GM21381 (cell line): Measurements from ENCODE around the gene MTFR2.

Experiments
- ATAC-seq: cut with Tn5 transposase; IDR thresholded peaks from one replicate; pipeline ENCODE4 v1.9.1; 2021; ENCODE audit warnings: mild to moderate bottlenecking, moderate library complexity; ENCODE audit not compliant: unreplicated experiment

Gene MTFR2

DNA sequence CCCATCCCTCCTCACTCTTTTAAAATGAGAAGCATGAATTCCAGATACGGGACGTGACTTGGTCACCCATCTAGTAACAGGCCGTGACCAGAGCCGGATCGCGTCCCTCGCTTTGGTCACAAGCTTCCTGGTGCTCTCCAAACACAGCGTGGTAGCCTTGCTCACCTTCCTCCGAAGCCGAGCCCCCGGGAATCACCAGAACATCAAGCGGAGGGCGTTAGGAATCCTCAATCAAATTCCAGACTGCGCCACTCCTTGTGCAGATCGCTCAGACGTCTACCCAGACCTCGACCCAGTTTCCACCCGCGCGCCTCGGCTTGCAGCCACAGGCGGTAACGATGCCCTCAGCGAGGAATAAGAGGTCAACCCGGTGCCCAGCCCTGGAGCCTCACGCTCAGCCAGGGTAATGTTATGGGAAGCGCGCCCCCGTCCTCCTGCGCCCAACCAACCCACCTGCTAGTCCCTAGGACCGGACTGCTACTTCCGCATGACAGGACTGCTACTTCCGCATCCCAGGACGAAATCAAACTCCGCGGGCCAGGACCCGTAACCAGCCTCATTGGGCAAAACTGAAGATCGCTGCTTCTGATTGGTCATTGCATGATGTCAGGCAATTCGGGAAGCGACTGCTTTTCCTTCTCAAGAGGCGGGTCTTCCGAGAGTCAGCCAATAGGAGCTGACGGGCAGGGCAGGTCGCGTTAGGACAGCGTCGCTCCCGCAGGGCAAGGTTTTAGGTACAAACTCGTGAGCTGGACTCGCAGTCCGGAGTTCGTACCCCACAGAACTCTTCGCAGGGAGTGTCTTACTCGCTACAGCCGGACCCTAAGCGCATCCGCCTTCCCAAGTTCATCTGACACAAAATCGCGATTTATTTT, at the start of gene MTFR2:
MTFR2 (minus strand) TSS at position 501 of the 875 bp plus-strand sequence. CDS start 1,212 bp downstream, outside the sequence.
- peak; percentile 98 for ATAC-seq

DNA sequence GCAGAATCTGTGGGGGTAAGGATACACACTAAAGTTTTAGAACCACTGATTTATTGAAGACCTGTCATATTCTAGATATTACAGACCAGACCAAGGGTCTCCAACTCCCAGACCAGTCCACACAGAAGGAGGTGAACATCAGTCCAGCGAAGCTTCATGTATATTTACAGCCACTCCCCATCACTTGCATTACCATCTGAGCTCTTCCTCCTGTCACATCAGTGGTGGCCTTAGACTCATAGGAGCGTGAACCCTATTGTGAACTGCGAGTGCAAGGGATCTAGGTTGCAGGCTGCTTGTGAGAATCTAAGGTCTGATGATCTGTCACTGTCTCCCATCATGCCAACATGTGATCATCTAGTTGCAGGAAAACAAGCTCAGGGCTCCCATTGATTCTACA, 44.5 kb upstream of the MTFR2 start:
- no peak for ATAC-seq

DNA sequence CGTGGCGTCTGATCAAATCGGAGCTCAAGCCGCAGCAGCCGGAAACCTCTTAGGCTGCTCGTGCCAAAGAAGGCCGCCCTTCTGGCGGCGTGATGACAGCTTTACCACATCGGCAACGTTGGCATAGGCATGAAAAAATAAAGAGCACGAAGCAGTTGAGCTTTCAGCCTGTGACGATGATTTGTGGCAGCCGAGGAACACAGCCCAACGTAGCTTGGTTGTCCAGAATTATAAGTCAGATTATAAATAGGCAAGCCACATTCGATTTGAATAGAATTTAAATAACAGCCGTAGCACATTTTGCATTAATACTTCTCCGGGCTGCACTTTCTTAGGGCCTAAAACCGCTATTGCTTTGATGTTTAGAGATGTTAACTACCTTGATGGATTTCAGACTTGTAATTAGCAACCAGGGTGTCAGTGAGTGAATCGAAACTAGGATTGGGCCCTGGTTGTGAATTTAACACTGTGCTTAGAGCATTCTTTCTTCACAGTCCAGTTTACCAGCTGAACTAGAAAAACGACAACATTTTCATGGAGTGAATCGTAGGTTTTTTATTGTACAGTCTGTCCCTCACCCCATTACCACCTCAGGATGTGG, 40.4 kb upstream of the MTFR2 start:
- ATAC-seq, result peak; percentile 24

DNA sequence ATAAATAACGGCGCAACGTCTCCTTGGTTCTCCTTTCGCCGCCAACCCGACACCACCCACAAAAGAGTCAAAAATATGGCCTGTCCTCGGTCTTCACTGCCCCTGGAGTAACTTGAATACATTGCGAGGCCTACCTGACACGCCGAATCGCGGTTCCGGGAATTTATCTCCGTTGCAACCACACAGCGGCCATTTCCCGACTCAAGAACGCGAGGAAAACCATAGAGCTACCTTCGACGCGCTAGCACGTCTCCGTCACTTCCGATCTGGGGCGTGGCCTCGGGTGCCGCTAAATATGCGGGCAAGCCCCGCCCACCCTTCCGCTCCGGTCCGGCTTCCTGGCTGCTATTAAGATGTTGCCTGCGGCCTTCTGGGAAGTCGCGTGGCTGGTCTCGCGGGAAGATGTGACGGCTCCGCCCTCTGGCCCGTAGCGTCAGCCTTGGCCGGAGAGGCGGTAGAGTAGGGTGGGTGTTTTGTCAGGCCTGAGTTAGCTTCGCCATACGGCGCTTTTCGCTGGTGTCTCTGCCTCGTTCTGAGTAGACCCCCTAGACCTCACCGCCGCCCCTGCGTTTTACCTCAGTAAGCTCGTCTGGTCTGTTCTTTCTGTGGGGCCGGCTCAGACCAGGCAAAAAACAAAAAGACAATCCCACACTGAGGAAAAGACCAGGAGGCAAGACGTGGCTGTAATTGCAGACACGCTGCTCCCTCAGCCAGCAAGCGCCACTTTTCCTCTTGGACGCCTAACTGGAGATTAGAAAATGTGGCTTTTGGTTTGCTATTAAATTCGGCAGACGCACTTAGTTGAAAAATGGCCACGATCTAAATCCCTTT, 39.7 kb upstream of the MTFR2 start, which contains the start of gene BCLAF1:
BCLAF1 (minus strand) TSS at position 268 of the 831 bp plus-strand sequence. CDS start 9,980 bp downstream, outside the sequence.
- peak; percentile 87 for ATAC-seq

DNA sequence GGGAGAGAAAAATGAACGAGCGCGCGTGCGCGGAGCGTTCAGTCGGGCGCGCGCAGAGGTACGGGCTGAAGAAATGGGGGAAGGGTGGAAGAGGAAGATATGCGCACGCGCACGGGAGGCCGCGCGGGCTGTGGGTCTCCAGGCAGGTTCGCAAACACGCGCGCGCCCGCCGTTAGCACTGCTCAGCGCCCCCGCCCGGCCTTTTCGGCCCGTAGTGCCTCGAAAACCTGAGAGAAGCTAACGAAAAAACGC, 39.1 kb upstream of the MTFR2 start:
- peak; percentile 44 for ATAC-seq

DNA sequence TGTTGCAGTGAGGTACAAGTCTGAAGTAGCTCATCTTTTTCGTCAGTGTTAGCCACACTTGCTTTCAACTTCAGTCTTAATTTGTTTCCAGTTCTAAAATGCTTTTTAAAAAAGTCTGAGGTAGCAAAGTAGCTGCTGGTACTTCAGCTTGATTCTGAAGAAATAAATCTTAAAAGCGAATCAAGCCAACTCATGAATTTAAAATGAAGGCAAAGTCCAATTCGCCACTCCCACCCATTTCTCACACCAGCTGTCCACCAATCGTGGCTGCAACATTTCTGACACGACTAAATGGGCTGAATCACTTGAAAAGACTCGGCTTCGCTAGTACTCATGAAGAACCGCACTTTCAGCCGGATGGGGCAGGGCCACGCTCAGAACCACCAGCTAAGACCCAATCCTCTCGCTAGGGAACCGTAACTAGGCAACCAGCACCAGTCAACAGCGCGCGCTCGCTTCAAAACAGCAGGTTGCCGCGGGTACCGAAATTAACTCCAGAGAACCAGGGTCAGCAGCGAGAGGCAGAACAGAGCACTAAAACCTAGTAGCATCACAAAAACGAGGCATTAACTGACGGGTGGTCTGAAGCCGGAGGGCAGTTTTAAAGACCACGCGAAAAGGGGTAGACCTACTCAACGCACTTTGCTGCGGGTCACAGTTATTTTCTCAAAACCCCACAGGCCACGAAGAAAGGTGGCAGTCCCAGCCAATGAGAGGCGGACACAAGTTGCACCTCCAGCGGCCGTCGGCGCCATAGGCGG, 38.6 kb upstream of the MTFR2 start:
- ATAC-seq, result peak; percentile 34

DNA sequence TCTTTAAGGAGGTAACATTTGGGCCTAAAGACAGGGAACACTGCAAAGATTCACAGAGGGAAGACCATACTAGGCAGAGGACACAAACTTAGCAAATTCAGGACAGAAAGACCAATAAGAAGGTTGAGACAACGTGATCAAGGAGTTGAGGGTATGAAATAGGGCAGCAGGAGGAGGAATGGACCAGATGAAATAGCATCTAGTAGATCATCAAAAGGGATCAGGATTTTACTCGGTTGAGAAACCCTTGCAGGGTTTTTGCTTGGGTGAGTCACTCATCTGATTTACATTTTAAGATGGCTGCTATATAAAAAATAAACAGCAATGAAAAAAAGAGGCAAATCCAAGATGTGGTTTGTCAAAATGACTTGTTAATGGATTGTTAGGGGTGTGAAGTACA, 34.8 kb upstream of the MTFR2 start:
- ATAC-seq, result no peak

DNA sequence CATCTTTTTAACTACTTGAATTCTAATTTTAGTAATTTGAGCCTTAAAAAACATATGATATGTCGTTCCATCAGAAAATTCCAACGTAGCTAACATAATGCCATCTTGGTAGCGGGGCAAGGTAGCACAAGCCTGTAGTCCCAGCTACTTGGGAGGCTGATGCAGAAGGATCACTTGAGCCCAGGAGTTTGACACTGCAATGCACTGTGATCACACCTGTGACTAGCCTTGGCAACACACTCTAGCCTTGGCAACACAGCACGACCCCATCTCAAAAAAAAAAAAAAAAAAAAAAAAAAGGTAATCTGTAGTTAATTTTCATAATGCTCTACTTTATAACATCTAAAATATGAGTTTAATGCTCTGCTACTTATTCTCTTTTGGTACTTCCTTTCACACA, 32.8 kb upstream of the MTFR2 start:
- no peak for ATAC-seq

DNA sequence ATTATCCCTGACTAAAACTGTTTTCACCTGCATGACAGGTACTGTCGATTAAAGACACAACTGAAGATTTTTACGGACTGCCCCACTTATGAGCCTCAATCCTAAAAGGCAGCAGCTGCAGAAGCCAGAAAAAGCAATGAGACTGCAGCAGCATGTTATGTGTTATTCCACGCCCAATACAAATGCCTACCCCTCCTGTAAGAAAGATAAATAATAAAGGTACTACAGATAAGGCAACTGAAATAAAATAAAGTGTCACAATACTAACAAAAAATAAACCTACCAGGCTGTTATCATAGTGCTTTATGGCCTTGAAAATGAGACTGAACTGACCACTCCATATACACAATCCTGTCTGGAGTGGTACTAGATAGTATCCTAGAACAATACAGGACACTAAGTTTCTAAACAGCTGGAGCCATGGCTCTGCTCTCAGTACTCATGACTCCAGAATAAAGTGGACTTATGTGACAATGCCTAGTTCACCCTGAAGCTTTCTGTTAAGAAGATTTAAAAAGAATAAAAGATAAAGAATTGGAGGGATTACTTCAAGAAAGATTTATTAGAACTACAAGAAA, 30.0 kb upstream of the MTFR2 start:
- ATAC-seq, result no peak

DNA sequence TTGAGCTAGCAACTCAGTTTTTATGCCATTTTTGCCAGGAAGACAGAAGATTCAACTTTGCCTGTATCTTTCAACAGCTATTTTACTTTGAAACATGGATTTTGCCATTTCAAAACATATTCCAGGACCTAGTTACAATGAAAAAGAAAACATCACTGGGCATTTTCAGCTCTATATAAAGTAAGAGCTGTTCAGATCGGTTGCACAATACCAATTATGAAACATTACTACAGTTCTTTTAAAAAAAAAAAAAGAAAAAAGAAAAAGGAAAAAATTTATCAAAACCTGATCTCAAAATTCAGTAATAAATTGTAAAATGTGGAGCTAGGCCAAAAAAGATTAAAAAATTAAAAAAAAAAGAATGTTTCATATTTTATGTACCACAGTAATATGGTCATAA, 24.0 kb upstream of the MTFR2 start:
- ATAC-seq, result no peak

DNA sequence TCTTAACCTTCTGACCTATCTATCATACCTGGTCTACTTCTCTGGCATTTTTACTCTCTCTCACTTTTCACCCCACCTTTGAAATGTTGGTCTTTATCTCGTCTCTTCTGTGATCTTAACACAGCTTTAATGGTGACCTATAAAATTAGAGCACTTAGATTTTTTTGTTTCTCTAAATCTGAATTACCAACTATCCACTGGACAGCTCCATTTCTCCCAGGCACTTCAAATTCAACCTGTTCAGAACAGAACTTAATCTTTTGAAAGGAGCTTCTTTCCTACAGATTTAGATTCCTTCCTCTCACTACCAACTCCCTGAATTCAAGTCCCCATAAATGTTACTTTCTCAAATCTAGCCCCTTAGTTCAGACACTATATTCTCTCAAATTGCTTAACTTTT, 15.0 kb upstream of the MTFR2 start:
- no peak for ATAC-seq

DNA sequence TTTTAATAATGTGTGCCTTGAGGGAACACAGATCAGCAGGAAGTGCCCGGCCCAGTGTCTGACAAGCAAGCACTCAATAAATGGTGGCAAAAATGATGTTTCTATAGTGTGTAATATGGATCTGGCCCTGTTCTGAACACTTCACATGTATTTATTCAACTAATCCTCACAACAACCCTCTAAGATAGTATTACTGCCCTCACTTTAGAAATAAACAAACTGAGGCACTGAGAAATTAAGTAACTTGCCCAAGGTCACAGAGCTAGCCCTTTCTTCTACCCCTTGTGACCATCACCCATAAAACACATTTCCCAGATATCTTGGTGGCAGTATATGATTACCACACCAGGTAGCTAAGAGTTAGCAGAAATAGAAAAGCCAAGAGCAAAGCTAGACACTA, 12.8 kb upstream of the MTFR2 start:
- ATAC-seq, result no peak

DNA sequence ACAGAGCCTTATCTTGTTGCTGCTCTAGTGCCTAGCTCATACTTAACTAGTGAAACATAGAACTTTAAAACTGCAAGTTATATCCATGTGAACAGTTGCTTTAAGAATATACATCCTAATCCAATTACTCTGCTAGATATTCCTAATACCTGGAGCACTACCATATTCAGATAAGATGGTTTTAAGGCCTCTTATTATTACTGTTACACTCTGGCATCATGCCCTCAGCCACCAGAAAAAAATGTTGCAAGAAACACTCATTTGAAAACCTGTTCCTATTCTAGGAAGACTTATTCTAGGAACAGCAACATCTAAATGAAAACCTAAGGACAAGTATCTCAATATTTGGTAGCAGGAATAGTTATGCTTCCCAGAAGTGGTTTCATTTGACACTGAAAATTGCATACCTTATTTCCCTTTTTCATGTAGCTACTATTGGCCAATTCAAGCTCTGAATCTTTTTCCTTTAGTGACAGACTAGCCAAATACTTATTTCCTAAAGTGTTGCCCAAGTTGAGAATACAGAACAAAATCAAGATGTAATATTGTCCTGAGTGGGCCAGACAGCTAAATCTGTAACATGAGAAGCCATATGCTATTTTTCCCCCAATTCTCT, 4.8 kb upstream of the MTFR2 start:
- no peak for ATAC-seq

DNA sequence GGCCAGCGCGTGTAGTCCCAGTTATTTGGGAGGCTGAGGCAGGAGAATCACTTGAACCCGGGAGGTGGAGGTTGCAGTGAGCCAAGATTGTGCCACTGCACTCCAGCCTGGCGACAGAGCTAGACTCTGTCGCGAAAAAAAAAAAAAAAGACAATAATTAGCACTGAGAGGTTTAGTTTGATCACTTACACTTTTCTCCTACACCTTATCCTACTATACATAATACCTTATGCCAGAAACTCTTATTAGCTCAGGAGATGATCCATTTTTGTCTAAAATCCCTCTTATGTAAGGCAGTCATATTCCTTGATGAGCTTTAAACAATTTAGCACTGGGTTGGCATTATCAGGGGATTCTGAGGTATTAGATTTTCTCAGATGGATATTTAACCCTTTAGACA, 3.6 kb upstream of the MTFR2 start:
- no peak for ATAC-seq

DNA sequence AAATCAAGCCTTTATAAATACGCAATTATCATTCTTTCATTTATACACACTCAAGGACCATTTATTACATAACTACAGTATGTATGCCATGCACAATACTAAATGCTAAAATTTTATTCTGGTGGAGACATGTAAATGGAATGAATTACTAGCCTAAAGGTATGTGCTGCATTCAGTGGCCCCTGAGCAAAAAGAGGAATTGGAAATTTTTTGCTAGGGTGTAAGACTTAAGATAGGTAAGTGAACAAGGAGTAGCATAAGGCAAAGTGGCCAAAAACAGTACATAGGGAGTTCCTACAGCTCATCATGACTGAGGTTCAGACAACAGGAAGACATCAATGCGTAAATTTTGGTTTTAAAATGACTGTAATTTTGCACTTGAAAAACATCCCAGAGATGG, 2.3 kb upstream of the MTFR2 start:
- ATAC-seq, result no peak

DNA sequence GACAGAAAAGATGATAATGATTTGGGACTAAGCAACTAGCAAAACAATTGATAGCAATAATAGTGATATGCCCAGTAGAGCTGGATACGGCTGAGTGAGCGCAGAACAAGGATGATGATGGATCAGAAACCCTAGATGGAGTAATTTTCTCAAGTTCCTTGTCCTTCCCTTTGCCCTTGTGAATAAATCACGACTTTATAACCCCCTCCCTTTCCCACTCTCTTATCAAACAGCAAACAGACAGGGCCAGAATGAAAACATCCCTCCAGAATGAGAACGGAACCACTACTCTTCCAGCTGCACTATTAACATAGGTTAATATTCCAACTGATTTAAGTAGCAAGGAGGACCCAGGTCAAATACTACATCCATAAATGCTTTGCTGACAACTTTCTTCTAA, 1.3 kb upstream of the MTFR2 start:
- no peak for ATAC-seq

DNA sequence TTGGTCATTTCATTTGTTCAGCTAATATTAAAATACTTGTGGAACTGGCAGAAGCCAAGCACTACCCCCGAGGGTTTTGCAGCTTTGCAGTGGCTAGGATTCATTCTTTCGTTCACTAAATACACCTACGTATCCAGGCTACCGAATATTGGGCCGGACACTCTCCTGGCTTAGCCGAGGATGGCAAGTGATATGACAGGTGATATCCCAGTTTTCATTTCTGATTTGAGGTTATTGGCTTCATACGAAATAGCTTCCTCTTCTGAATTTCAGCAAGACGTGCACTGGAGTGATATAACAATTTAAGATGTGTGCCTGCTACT, 536 bp upstream of the MTFR2 start:
- peak; percentile 5 for ATAC-seq

DNA sequence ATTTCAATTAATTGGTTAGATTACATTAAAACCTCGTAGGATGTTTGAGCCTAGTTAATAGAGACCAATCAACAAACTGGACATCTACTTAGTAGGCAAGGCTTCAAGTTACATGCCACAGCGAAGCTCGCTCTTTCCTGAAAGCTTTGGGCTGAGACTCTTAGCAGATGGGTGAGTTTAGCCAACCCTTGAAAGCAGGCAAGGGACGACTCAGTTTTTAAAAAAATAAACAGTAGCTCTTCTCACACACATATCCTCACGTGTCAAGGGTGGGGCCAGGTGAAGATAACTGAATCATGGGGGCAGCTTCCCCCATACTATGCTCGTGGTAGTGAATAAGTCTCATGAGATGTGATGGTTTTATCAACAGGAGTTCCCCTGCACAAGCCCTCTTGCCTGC, 775 bp downstream of the MTFR2 start:
- ATAC-seq, result no peak

DNA sequence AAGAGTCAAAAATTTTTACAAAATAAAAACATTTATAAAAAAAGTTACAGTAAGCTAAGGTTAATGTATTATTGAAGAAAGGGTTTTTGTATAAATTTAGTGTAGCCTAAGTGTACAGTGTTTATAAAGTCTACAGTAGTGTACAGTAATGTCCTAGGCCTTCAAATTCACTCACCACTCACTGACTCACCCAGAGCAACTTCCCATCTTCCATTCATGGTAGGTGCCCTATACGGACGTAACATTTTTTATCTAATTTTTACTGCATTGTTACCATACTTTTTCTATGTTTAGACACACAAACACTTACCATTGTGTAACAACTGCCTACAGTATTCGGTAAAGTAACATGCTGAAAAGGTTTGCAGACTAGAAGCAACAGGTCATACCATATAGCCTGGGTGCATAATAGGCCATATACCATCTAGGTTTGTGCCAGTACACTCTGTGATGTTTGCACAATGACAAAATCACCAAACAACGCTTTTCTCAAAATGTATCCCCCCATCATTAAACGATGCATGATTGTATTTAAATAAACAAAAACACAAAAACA, 6.0 kb downstream of the MTFR2 start:
- ATAC-seq, result no peak
